Measurements from ENCODE around the gene AGAP5. TPM values are rescaled to one million over a fixed set of nuclear protein-coding genes. Genes with fewer than 3 reads are reported as not detected.
"Not testable (repeated sequence)": the region's sequence is repeated elsewhere in the genome, so short reads cannot be mapped to it uniquely, and the experiment has no call there.

Gene AGAP5
- total RNA-seq, 4 donors from 2014 or later: 0.72 to 7.8 (median 4.2) TPM

GRCh38 chr10:73731588-73732375 is 33.9 kb upstream of the AGAP5 start:
- ATAC-seq: no peak
- H3K27ac ChIP-seq: peak overlapping the region in 3 of 4 donors; percentile 48 to 93 (median 91)
- peak overlapping the region in 1 of 2 donors; percentile 85 for H3K4me3 ChIP-seq
- H3K4me1 ChIP-seq: peaks cover 4 to 48% (median 19%) of the 10 kb centered on the region in 3 donors
- 82 to 88% methylated on average over 5 to 10 of the region's 42 CpGs for WGBS, 2 donors (ENCODE audit: low coverage in 1 of 2)
- peaks cover 0 to 52% of the 10 kb centered on the region in 2 donors for H3K36me3 ChIP-seq
- TF ChIP-seq EP300 (IDR thresholded peaks at IDR 0.05) (no peak), POLR2AphosphoS5 (IDR thresholded peaks at IDR 0.05) (no peak), POLR2A (IDR thresholded peaks at IDR 0.05) (no peak), CTCF (IDR thresholded peaks at IDR 0.05) (no peak)
- no peaks in the 10 kb centered on the region for H3K27me3 ChIP-seq
- H3K9me3 ChIP-seq: no peaks in the 10 kb centered on the region

- ATAC-seq: peak; percentile 90
- peaks cover 4 to 48% (median 19%) of the 10 kb centered on the region in 3 donors for H3K4me1 ChIP-seq
- 0% methylated on average over 10 to 12 of the region's 58 CpGs for WGBS, 2 donors (ENCODE audit: low coverage in 1 of 2)
- no peak for TF ChIP-seq EP300 (IDR thresholded peaks at IDR 0.05)
- peak in 1 of 2 donors; percentile 29 for TF ChIP-seq POLR2A (IDR thresholded peaks at IDR 0.05)
- peak; percentile 60 for TF ChIP-seq POLR2AphosphoS5 (IDR thresholded peaks at IDR 0.05)
- H3K36me3 ChIP-seq: peaks cover 0 to 56% of the 10 kb centered on the region in 2 donors
- peak overlapping the region; percentile 86 to 93 (median 90) for H3K27ac ChIP-seq
- peak overlapping the region; percentile 85 to 96 for H3K4me3 ChIP-seq
- no peaks in the 10 kb centered on the region for H3K27me3 ChIP-seq
- no peaks in the 10 kb centered on the region for H3K9me3 ChIP-seq
These were observed 32.4 kb upstream of the AGAP5 start for GRCh38 chr10:73730153-73730906.

- ATAC-seq, H3K9me3 ChIP-seq, H3K27me3 ChIP-seq: not testable (repeated sequence)
- 0% methylated on average over 9 of the region's 9 CpGs for WGBS, 2 donors (ENCODE audit: low coverage in 1 of 2)
- Histone ChIP-seq H3K27ac (peak overlapping the region; percentile 86 to 93 (median 90)), H3K4me3 (peak overlapping the region; percentile 85 to 96), H3K36me3 (peaks cover 0 to 59% of the 10 kb centered on the region in 2 donors), H3K4me1 (peaks cover 4 to 45% (median 19%) of the 10 kb centered on the region in 3 donors)
These were observed 31.9 kb upstream of the AGAP5 start for GRCh38 chr10:73729781-73730152.

GRCh38 chr10:73723516-73723915 is 25.6 kb upstream of the AGAP5 start:
- Histone ChIP-seq H3K4me3 (no peak overlapping the region), H3K36me3 (peaks cover 0 to 84% of the 10 kb centered on the region in 2 donors), H3K9me3 (no peaks in the 10 kb centered on the region), H3K27ac (no peak overlapping the region), H3K27me3 (no peaks in the 10 kb centered on the region), H3K4me1 (no peaks in the 10 kb centered on the region)
- no peak for ATAC-seq
- WGBS, 2 donors (ENCODE audit: low coverage in 1 of 2): 64 to 68% methylated on average over 4 of the region's 4 CpGs
- no peak for TF ChIP-seq POLR2AphosphoS5 (IDR thresholded peaks at IDR 0.05)
- no peak for TF ChIP-seq POLR2A (IDR thresholded peaks at IDR 0.05)
- TF ChIP-seq EP300 (IDR thresholded peaks at IDR 0.05): no peak
- no peak for TF ChIP-seq CTCF (IDR thresholded peaks at IDR 0.05)

- not testable (repeated sequence) for H3K4me1 ChIP-seq, ATAC-seq, H3K9me3 ChIP-seq, H3K4me3 ChIP-seq, H3K27me3 ChIP-seq
- 79 to 81% methylated on average over 4 of the region's 4 CpGs for WGBS, 2 donors (ENCODE audit: low coverage in 1 of 2)
- H3K27ac ChIP-seq: peak overlapping the region in 1 of 4 donors; percentile 40
- H3K36me3 ChIP-seq: peaks cover 0 to 96% of the 10 kb centered on the region in 2 donors
These were observed 22.7 kb upstream of the AGAP5 start for GRCh38 chr10:73720561-73720960.

- Histone ChIP-seq H3K4me3 (no peak overlapping the region), H3K27me3 (no peaks in the 10 kb centered on the region), H3K9me3 (no peaks in the 10 kb centered on the region), H3K27ac (no peak overlapping the region), H3K4me1 (no peaks in the 10 kb centered on the region), H3K36me3 (peaks cover 0 to 81% of the 10 kb centered on the region in 2 donors)
- no peak for ATAC-seq
- WGBS, 2 donors (ENCODE audit: low coverage in 1 of 2): 61 to 77% methylated on average over 4 to 5 of the region's 5 CpGs
- no peak for TF ChIP-seq CTCF (IDR thresholded peaks at IDR 0.05)
These were observed 19.6 kb upstream of the AGAP5 start for GRCh38 chr10:73717556-73717955.

All from gastroesophageal sphincter (tissue), 4 donors.